HG03175 (cell line): Measurements from ENCODE around the gene PPP2R2D.
"Not testable (repeated sequence)": the region's sequence is repeated elsewhere in the genome, so short reads cannot be mapped to it uniquely, and the experiment has no call there.

Experiments
- ATAC-seq: cut with Tn5 transposase; IDR thresholded peaks from one replicate; pipeline ENCODE4 v1.9.1; 2021; ENCODE audit warnings: mild to moderate bottlenecking, moderate library complexity; ENCODE audit not compliant: unreplicated experiment

The PPP2R2D gene

GRCh38 chr10:131866673-131867072 lies 34.1 kb upstream of the PPP2R2D start:
- ATAC-seq, result no peak

- no peak for ATAC-seq
These were observed 32.4 kb upstream of the PPP2R2D start for GRCh38 chr10:131868436-131868835.

- ATAC-seq, result no peak
These were observed 31.5 kb upstream of the PPP2R2D start for GRCh38 chr10:131869344-131869743.

- no peak for ATAC-seq
These were observed 30.4 kb upstream of the PPP2R2D start for GRCh38 chr10:131870411-131870810.

GRCh38 chr10:131870831-131871672 lies 29.8 kb upstream of the PPP2R2D start:
- no peak for ATAC-seq

GRCh38 chr10:131871673-131872005 lies 29.2 kb upstream of the PPP2R2D start:
- ATAC-seq, result no peak

- ATAC-seq, result no peak
These were observed 28.6 kb upstream of the PPP2R2D start for GRCh38 chr10:131872011-131872826.

- no peak for ATAC-seq
These were observed 27.9 kb upstream of the PPP2R2D start for GRCh38 chr10:131872827-131873375.

GRCh38 chr10:131874991-131875451 lies 25.8 kb upstream of the PPP2R2D start:
- peak; percentile 76 for ATAC-seq

GRCh38 chr10:131875501-131875900 lies 25.3 kb upstream of the PPP2R2D start:
- ATAC-seq, result no peak

- no peak for ATAC-seq
These were observed 24.8 kb upstream of the PPP2R2D start for GRCh38 chr10:131876017-131876416.

- ATAC-seq, result no peak
These were observed 24.3 kb upstream of the PPP2R2D start for GRCh38 chr10:131876508-131876907.

- ATAC-seq, result no peak
These were observed 20.7 kb upstream of the PPP2R2D start for GRCh38 chr10:131880016-131880590.

- ATAC-seq, result no peak
These were observed 19.5 kb upstream of the PPP2R2D start for GRCh38 chr10:131881104-131881880.

- no peak for ATAC-seq
These were observed 18.7 kb upstream of the PPP2R2D start for GRCh38 chr10:131882151-131882550.

GRCh38 chr10:131882590-131883451 lies 18.0 kb upstream of the PPP2R2D start:
- no peak for ATAC-seq

GRCh38 chr10:131883621-131884393 lies 17.0 kb upstream of the PPP2R2D start:
- ATAC-seq, result not testable (repeated sequence)

GRCh38 chr10:131885391-131886165 lies 15.2 kb upstream of the PPP2R2D start:
- peak; percentile 96 for ATAC-seq
